Colonic mucosa (tissue), 4 donors: ENCODE data around the gene DDX4. TPM values are rescaled to one million over a fixed set of nuclear protein-coding genes. Genes with fewer than 3 reads are reported as not detected.

Experiments
- DNase-seq: peaks from one replicate; pipeline ENCODE4 v3.0.0-alpha.2; 2020
- H3K27ac ChIP-seq: fragments of 200-600 bp; one replicate; pipeline ENCODE4 v1.8.0; 2021
- H3K27me3 ChIP-seq: fragments of 200-600 bp; one replicate; pipeline ENCODE4 v1.8.0; 2021
- H3K36me3 ChIP-seq: fragments of 200-600 bp; one replicate; pipeline ENCODE4 v1.8.0; 2021
- H3K4me1 ChIP-seq: fragments of 200-600 bp; one replicate; pipeline ENCODE4 v1.8.0; 2021; ENCODE audit warnings: mild to moderate bottlenecking
- H3K4me3 ChIP-seq: fragments of 200-600 bp; one replicate; pipeline ENCODE4 v1.8.0; 2021
- H3K9ac ChIP-seq, 2 donors: one replicate each; pipeline ENCODE4 v1.7.0; 2013; ENCODE audit warnings: control low read depth in 2 of 2, low read depth in 2 of 2, low read length in 2 of 2
- H3K9me3 ChIP-seq: fragments of 200-600 bp; one replicate; pipeline ENCODE4 v1.8.0; 2021
- CTCF ChIP-seq: fragments of 200-600 bp; IDR thresholded peaks from one replicate; pipeline ENCODE4 v1.8.0; 2022; ENCODE audit warnings: antibody characterized with exemption, mild to moderate bottlenecking
- intact Hi-C: fragments of 100-400 bp; cut with DNase I; formaldehyde crosslinking; loops from one replicate; pipeline ENCODE4 v1.14.1; 2022
- total RNA-seq, 2 donors: library from RNA; stranded (reverse); fragmentation: NEBNext Ultra II Directional in 1 of 2; extraction: Animal tissue kit (Norgen Biotek cat#: 25700) in 1 of 2; gene quantifications; one replicate each; pipeline ENCODE4 v1.2.1, GENCODE V29; 2021
- donor health status: healthy.
- donor health status: DM: no; HTN: no; CAD: no.
- donor health status: DM: no; HTN: no; CAD: no.

DDX4 gene
- total RNA-seq, 2 donors from 2014 or later: not detected

DNA sequence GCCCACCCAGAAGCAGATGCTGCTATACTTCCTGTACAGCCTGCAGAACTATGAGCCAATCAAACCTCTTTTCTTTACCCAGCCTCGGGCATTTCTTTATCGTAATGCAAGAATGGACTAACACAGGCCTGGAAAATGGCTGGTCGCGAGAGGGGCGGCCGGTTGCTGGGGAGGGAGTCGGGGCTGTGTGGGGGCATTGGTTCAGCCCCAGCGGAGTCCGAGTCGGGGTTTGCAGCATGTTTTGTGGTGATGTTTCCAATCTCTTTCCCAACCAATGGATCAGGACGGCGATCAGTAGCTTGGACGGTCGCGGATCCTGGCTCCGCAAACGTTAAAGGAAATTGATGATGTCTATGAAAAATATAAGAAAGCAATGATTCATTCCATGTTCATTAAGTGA, 94.6 kb downstream of the DDX4 start:
- Histone ChIP-seq H3K36me3 (no peaks in the 10 kb centered on the region), H3K27ac (no peak overlapping the region), H3K4me1 (no peaks in the 10 kb centered on the region), H3K27me3 (no peaks in the 10 kb centered on the region), H3K4me3 (no peak overlapping the region), H3K9me3 (no peaks in the 10 kb centered on the region), H3K9ac (no peak overlapping the region)
- DNase-seq: no peak
- TF ChIP-seq CTCF: no peak
- intact Hi-C loops: no loop called here

DNA sequence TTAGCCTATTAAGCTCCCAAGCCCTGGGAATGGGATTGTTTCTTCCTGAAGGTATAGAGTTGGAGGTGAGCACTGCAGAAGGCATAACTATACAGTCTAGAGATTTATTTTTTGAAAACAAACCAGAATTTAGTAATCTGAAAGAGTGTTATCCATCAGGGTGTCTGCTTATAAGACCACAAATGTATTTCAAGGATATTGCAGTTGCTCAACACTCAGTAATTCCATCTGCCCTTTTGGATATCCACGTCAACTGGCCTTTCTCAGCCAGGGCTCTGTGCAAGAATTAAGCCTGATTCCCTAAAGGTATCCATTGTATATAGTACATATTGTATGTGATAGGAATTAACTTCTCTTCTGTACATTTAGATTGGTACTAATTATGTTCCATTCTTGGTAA, 98.3 kb downstream of the DDX4 start:
- no peak overlapping the region for H3K4me3 ChIP-seq
- H3K9ac ChIP-seq: no peak overlapping the region
- no peaks in the 10 kb centered on the region for H3K27me3 ChIP-seq
- no peaks in the 10 kb centered on the region for H3K36me3 ChIP-seq
- no peaks in the 10 kb centered on the region for H3K4me1 ChIP-seq
- no peaks in the 10 kb centered on the region for H3K9me3 ChIP-seq
- DNase-seq: no peak
- no peak for TF ChIP-seq CTCF
- H3K27ac ChIP-seq: no peak overlapping the region
- intact Hi-C loops: no loop called here

DNA sequence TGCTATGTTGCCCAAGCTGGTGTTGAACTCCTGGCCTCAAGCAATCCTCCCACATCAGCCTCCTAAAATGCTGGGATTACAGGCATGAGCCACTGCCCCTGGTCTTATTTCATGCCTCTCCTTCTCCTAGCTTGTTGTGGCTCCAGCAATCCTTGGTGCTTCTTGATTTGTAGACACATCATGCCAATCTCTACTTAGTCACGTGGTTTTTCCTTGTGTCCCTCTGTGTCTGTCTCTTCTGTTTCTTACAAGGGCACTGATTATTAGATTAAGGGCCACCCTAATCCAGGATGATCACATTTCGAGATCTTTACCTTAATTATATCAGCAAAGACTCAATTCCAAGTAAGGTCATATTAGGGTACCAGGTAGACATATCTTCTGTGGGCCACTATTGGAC, 104.1 kb downstream of the DDX4 start:
- Histone ChIP-seq H3K27ac (no peak overlapping the region), H3K4me1 (no peaks in the 10 kb centered on the region), H3K9ac (no peak overlapping the region), H3K27me3 (no peaks in the 10 kb centered on the region), H3K4me3 (no peak overlapping the region), H3K9me3 (no peaks in the 10 kb centered on the region), H3K36me3 (no peaks in the 10 kb centered on the region)
- no peak for TF ChIP-seq CTCF
- DNase-seq: no peak
- intact Hi-C loops: no loop called here

DNA sequence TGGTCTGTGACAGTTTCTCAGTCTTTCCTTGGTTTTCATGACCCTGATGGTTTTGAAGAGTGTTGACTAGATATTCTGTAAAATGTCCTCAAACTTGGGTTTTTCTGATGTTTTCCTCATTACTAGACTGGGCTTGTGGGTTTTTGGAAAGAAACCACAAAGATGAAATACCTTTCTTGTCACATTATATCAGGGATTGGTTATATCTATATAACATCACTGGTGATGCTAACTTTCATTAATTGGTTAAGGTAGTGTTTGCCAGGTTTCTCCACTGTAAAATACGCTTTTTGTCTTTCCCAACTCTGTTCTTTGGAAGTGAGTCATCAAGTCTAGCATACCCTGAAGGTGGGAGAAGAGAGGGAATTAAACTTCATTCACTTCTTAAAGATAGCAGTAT, 110.0 kb downstream of the DDX4 start:
- no peaks in the 10 kb centered on the region for H3K36me3 ChIP-seq
- DNase-seq: no peak
- no peak overlapping the region for H3K27ac ChIP-seq
- TF ChIP-seq CTCF: no peak
- H3K9ac ChIP-seq: no peak overlapping the region
- no peaks in the 10 kb centered on the region for H3K9me3 ChIP-seq
- intact Hi-C loops: no loop called here
- H3K27me3 ChIP-seq: no peaks in the 10 kb centered on the region
- H3K4me3 ChIP-seq: no peak overlapping the region
- H3K4me1 ChIP-seq: no peaks in the 10 kb centered on the region

GRCh38 chr5:55848783-55849182, 110.9 kb downstream of the DDX4 start:
- H3K9ac ChIP-seq: no peak overlapping the region
- no peaks in the 10 kb centered on the region for H3K9me3 ChIP-seq

More at GRCh38 chr5:55848783-55849182, 110.9 kb downstream of the DDX4 start:
- DNase-seq: no peak
- Histone ChIP-seq H3K27ac (no peak overlapping the region), H3K4me3 (no peak overlapping the region), H3K36me3 (no peaks in the 10 kb centered on the region), H3K27me3 (no peaks in the 10 kb centered on the region), H3K4me1 (no peaks in the 10 kb centered on the region)
- no peak for TF ChIP-seq CTCF
- intact Hi-C loops: no loop called here
